Kidney epithelial cell (primary cell): ENCODE measurements around the gene SAMD10. TPM values are rescaled to one million over a fixed set of nuclear protein-coding genes. Genes with fewer than 3 reads are reported as not detected.

ENCODE experiments used
- DNase-seq: peaks from one replicate; pipeline ENCODE4 v3.0.0-alpha.2; 2010; ENCODE audit warnings: low read depth
- H3K27me3 ChIP-seq: 2 replicates; pipeline ENCODE4 v1.6.0; 2011; ENCODE audit warnings: low read length; ENCODE audit not compliant: control insufficient read depth, insufficient read depth
- H3K36me3 ChIP-seq: 2 replicates; pipeline ENCODE4 v1.5.1; 2011; ENCODE audit warnings: low read length; ENCODE audit not compliant: control insufficient read depth, insufficient read depth
- H3K4me3 ChIP-seq: 2 replicates; pipeline ENCODE4 v1.5.1; 2011; ENCODE audit warnings: low read depth, mild to moderate bottlenecking, control low read depth, low read length
- total RNA-seq: library from RNA; depleted of rRNA; stranded (reverse); fragments of >200 nt; gene quantifications from 2 replicates; pipeline ENCODE4 v1.2.3, GENCODE V29; 2015
- TF ChIP-seq, protein P1 (sequence below): IDR thresholded peaks from 2 replicates; pipeline ENCODE4 v1.5.1; 2011; ENCODE audit warnings: mild to moderate bottlenecking, moderate library complexity, low read length, control low read depth, inconsistent platforms; ENCODE audit not compliant: insufficient read depth, poor library complexity, severe bottlenecking

SAMD10 gene
- total RNA-seq, 1 donor from 2014 or later: 9.6 TPM

DNA sequence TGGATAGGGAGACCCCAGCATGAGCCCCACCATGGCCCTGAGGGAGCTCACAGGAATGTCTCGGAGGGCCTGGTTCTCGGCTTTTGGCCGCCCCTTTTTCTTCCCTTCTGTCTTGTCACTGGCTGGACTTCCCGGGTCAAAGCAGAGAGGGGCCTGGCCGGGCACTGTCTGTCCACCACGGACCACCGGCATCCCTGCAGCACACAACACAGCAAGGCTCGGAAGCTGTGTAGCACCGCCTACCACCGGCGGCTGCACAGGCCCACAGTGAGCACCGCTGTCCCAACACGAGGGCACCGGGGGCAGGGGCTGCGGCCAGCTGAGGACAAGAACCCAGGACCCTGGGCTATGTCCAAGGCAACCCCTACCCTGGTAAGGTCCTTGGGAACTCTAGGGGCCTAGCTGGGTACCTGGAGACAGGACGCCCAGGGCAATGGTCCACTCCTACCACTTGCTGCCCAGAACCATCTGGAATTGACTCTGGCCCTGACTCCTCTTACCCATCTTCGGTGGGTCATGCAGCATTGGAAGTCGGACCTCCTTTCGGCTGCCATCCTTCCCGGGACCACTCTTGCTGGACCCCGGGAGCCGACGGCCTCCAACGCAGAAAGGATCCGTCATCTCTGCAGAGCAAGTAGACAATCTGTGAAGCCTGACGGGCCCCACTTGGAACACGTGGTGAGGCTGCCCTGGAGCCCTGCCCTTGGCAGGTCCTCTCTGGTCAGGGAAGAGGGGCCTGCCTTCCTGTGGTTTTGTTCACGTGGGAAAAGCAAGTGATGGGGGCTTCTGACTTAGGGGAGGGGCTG, 11.9 kb downstream of the SAMD10 start:
- Histone ChIP-seq H3K4me3 (no peak overlapping the region), H3K36me3 (peaks cover 3% of the 10 kb centered on the region), H3K27me3 (no peaks in the 10 kb centered on the region)
- no peak for DNase-seq
- TF ChIP-seq, protein P1, sequence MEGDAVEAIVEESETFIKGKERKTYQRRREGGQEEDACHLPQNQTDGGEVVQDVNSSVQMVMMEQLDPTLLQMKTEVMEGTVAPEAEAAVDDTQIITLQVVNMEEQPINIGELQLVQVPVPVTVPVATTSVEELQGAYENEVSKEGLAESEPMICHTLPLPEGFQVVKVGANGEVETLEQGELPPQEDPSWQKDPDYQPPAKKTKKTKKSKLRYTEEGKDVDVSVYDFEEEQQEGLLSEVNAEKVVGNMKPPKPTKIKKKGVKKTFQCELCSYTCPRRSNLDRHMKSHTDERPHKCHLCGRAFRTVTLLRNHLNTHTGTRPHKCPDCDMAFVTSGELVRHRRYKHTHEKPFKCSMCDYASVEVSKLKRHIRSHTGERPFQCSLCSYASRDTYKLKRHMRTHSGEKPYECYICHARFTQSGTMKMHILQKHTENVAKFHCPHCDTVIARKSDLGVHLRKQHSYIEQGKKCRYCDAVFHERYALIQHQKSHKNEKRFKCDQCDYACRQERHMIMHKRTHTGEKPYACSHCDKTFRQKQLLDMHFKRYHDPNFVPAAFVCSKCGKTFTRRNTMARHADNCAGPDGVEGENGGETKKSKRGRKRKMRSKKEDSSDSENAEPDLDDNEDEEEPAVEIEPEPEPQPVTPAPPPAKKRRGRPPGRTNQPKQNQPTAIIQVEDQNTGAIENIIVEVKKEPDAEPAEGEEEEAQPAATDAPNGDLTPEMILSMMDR: no peak

DNA sequence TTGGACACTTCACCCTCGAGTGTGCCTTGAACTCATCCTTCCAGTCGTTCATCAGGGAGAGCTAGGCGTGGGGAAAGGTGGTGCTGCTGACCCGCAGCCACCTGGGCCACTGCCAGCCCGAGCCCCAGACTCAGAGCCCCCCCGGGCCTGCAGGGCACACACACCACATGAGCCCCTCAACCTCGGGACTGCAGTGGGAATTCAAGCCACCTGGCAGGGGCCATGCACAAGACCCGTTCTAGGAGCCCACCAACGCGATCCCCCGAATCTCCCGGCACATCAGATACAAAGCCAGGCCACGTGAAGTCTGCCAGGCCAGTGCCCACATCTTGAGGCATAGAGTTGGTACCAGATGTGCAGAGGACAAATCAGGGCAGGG, 12.5 kb downstream of the SAMD10 start:
- Histone ChIP-seq H3K36me3 (peaks cover 3% of the 10 kb centered on the region), H3K27me3 (no peaks in the 10 kb centered on the region), H3K4me3 (no peak overlapping the region)
- TF ChIP-seq, protein P1: no peak
- no peak for DNase-seq

DNA sequence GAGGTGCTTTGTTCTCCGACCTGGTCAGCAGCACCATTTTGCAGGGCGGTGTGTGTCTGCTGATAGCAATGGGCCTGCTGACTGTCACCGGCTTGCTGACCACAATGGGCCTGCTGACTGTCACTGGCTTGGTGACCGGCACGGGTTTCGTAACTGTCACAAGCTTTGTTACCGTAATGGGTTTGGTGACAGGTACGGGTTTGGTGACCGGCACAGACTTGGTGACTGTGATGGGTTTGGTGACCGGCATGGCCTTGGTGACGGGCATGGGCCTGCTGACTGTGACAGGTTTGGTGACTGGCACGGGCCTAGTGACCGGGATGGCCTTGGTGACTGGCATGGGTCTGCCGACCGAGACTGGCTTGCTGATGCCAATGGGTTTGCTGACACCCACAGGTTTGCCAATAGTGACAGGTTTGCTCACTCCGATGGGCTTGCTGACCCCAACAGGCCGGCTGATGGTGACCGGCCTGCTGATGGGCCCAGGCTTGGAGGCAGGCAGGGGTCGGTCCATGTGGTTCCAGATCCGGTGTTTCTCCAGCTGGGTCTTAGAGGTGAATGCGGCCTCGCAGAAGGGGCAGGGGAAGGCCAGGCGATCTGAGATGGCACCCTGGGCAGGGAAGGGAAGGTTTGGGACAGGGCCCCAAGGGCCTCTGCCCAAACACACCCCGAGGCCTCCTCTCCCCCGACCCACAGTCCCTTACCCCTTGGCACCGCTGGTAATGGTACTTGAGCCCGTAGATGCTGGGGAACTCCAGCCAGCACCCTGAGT, 13.1 kb downstream of the SAMD10 start:
- no peak for DNase-seq
- TF ChIP-seq, protein P1: no peak
- H3K27me3 ChIP-seq: no peaks in the 10 kb centered on the region
- peaks cover 3% of the 10 kb centered on the region for H3K36me3 ChIP-seq
- H3K4me3 ChIP-seq: no peak overlapping the region

DNA sequence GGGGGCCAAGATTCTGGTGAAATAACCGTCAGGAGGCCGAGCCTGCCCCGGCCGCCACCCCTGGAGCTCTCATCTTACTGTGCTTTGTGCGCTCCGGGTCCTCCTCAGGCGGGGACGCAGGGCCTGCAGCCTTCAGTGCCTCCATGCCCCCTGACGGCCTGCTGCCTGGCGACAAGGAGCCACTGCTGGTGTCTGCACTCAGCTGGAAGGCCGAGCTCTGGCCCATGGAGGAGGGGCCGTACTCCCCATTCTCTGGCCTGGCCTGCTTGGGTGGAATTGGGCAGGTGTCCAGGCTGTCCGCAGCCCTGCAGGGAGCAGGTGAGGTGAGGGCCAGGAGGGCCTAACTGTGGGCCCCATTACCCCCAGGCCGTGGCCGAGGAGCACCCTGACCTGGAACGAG, 15.0 kb downstream of the SAMD10 start:
- TF ChIP-seq, protein P1: no peak
- Histone ChIP-seq H3K27me3 (no peaks in the 10 kb centered on the region), H3K36me3 (peaks cover 3% of the 10 kb centered on the region), H3K4me3 (no peak overlapping the region)
- DNase-seq: no peak

DNA sequence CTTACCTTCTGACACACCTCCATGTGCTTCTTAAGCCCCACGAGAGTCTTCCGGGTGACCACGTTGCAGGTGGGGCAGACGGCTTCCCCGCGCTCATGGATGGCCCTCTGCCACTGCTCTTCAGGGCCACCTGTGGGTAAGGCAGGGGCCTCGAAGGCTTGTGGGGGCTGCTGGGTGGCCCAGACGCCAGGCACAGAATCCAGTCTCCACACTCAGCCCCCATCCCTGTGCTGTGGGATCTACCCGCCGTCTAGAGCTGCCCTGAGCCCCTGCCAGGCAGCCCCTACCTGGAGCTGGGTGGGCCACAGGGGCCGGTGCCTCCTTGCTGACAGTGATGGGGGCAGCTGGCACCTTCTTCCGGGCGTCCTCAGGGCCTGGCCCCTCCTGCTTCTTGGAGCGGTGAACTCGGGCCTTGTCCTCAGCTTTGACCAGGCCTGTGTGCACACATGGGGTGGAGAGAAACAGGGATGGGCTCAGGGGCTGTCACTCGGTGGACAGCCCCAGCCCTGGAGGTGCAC, 15.6 kb downstream of the SAMD10 start:
- no peak for DNase-seq
- H3K36me3 ChIP-seq: peaks cover 5% of the 10 kb centered on the region
- H3K4me3 ChIP-seq: no peak overlapping the region
- H3K27me3 ChIP-seq: no peaks in the 10 kb centered on the region
- TF ChIP-seq, protein P1: no peak
